Body of pancreas (tissue), 4 donors: ENCODE results near the gene LCLAT1. TPM values are rescaled to one million over a fixed set of nuclear protein-coding genes. Genes with fewer than 3 reads are reported as not detected.
A peak's percentile ranks its signal among the peaks of the same experiment; 100 is the strongest.

Source experiments
- ATAC-seq: fragments of 150-250 bp; one replicate; pipeline ENCODE4 v1.9.1; 2016
- DNase-seq, 4 donors: peaks; one replicate each; pipeline ENCODE4 v3.0.0-alpha.2; 2019
- H3K27ac ChIP-seq, 4 donors: fragments of 200-600 bp; sonication (generic); 1 replicate in 3 of 4; 2 replicates in 1 of 4; pipeline versions ENCODE4 v1.5.1 to v1.6.1; 2016 to 2019; ENCODE audit warnings: mild to moderate bottlenecking in 1 of 4, mixed read lengths in 1 of 4, moderate library complexity in 1 of 4
- H3K27me3 ChIP-seq, 2 donors: fragments of 200-600 bp; sonication (generic); one replicate each; pipeline ENCODE4 v1.6.0; 2016; ENCODE audit warnings: mild to moderate bottlenecking in 1 of 2
- H3K36me3 ChIP-seq, 2 donors: fragments of 200-600 bp; sonication (generic); replicated peaks in 1 of 2; 2 replicates each; pipeline ENCODE4 v1.5.1; 2016; ENCODE audit warnings: low read depth in 2 of 2; ENCODE audit not compliant: insufficient read depth in 1 of 2
- H3K4me1 ChIP-seq: fragments of 200-600 bp; sonication (generic); one replicate; pipeline ENCODE4 v1.6.0; 2016
- H3K4me3 ChIP-seq, 2 donors: fragments of 200-600 bp; sonication (generic); 1 replicate in 1 of 2; 2 replicates in 1 of 2; pipeline ENCODE4 v1.5.1; 2016 to 2019
- H3K9me3 ChIP-seq, 3 donors: fragments of 200-600 bp; sonication (generic); 1 replicate in 2 of 3; 2 replicates in 1 of 3; pipeline ENCODE4 v1.5.1; 2016
- POLR2A ChIP-seq, 3 donors: fragments of 450-650 bp; IDR thresholded peaks; one replicate each; pipeline ENCODE4 v1.6.1; 2016; ENCODE audit warnings: antibody characterized with exemption in 3 of 3, mild to moderate bottlenecking in 2 of 3
- whole genome bisulfite sequencing, 2 donors: methylation state at CpG; one replicate each; pipeline ENCODE4 v1.1.5; 2017; 5-methylcytosine and 5-hydroxymethylcytosine counted together
- intact Hi-C: fragments of 100-400 bp; cut with DNase I; formaldehyde crosslinking; loops from one replicate; pipeline ENCODE4 v1.15.1; 2023
- total RNA-seq, 2 donors: library from RNA; depleted of rRNA; stranded (reverse); fragments of >200 nt; gene quantifications; one replicate each; pipeline ENCODE4 v1.1.0, GENCODE V29; 2016
- TF ChIP-seq, protein P1 (sequence below), 7 experiments: fragments of 450-650 bp in 4 of 7; fragments of 200-600 bp in 3 of 7; sonication (generic) in 3 of 7; IDR thresholded peaks; one replicate each; pipeline ENCODE4 v1.5.1; 2016 to 2019; ENCODE audit warnings: antibody characterized with exemption in 7 of 7

LCLAT1 gene
- total RNA-seq, 2 donors from 2014 or later, result 13.7 to 19.4 TPM

DNA sequence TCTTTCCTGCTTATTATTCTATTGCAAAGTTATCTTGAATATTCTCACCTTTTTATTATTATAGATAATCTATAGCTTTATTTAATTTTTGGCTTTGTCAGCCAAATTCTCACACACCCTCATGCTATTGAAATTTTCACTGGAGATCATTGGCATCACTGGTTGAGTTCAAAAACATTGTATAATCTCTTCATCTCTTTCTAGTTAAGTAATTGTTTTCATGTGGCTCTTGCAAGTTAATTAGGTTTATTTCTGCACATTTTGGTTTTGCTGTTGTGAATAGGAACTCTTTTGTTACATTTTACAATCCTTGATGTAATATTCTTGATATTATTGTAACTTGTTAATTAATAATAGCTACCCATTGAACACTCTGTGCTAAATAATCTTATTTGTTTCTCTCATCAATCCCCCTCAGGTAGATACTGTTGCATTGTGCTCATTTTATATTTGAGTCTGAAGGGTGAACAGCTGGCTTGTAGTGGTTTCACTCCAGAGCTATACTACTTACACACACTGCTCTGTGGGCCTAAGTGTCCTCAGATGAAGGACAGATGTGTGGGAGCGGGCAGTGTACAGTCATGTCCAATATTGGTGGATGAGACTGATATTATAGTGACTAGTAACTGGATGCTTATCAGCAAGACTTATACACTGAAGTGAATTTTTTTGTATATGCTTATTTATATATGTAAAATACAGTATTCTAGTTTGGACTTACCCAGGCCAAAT is 112.7 kb downstream of the LCLAT1 start:
- DNase-seq (no peak), ATAC-seq (no peak)
- no peak overlapping the region for H3K27ac ChIP-seq
- H3K9me3 ChIP-seq, result no peaks in the 10 kb centered on the region
- no peaks in the 10 kb centered on the region for H3K27me3 ChIP-seq
- H3K4me1 ChIP-seq, result no peaks in the 10 kb centered on the region
- intact Hi-C loops, result no loop called here
- 100% methylated on average over 1 of the region's 1 CpG for WGBS, 2 donors
- TF ChIP-seq POLR2A (IDR thresholded peaks at IDR 0.05), result no peak
- TF ChIP-seq, protein P1, sequence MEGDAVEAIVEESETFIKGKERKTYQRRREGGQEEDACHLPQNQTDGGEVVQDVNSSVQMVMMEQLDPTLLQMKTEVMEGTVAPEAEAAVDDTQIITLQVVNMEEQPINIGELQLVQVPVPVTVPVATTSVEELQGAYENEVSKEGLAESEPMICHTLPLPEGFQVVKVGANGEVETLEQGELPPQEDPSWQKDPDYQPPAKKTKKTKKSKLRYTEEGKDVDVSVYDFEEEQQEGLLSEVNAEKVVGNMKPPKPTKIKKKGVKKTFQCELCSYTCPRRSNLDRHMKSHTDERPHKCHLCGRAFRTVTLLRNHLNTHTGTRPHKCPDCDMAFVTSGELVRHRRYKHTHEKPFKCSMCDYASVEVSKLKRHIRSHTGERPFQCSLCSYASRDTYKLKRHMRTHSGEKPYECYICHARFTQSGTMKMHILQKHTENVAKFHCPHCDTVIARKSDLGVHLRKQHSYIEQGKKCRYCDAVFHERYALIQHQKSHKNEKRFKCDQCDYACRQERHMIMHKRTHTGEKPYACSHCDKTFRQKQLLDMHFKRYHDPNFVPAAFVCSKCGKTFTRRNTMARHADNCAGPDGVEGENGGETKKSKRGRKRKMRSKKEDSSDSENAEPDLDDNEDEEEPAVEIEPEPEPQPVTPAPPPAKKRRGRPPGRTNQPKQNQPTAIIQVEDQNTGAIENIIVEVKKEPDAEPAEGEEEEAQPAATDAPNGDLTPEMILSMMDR (IDR thresholded peaks at IDR 0.05), result no peak
- no peaks in the 10 kb centered on the region for H3K36me3 ChIP-seq
- no peak overlapping the region for H3K4me3 ChIP-seq

GRCh38 chr2:30561349-30561748 is 114.3 kb downstream of the LCLAT1 start:
- TF ChIP-seq, protein P1 (IDR thresholded peaks at IDR 0.05), result no peak
- no peak for TF ChIP-seq POLR2A (IDR thresholded peaks at IDR 0.05)
- ATAC-seq (no peak), DNase-seq (no peak)
- H3K9me3 ChIP-seq, result no peaks in the 10 kb centered on the region
- H3K27ac ChIP-seq, result no peak overlapping the region
- no peaks in the 10 kb centered on the region for H3K4me1 ChIP-seq
- no peaks in the 10 kb centered on the region for H3K36me3 ChIP-seq
- intact Hi-C loops, result no loop called here
- no peaks in the 10 kb centered on the region for H3K27me3 ChIP-seq
- H3K4me3 ChIP-seq, result no peak overlapping the region
- 89% methylated on average over 1 of the region's 1 CpG for WGBS, 2 donors

DNA sequence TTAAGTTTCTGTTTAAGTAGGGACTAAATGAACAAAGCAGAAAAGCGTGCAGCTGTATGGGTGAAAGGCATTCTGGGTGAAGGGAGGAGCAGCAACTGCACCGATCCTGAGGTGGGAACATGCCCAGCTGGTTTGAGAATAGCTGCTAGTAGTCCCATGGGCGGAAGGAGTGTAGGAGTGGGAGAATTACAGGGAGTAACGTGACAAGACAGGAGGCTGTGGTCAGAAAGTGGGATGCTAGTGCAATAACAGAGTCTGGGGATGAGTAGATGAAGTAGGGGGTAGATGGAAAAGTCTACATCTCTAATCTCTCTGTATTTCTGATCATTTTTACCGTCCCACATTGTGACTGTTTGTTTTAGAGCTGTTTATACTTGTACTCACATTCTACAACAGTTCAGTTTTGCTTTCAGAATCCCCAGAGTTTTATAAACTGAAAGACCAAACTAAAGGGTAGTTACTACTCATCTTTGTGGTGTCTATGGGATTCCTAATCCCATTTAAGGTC is 118.9 kb downstream of the LCLAT1 start:
- Histone ChIP-seq H3K36me3 (no peaks in the 10 kb centered on the region), H3K4me1 (no peaks in the 10 kb centered on the region), H3K27me3 (no peaks in the 10 kb centered on the region), H3K9me3 (no peaks in the 10 kb centered on the region), H3K27ac (peak overlapping the region; percentile 43 to 82 (median 59)), H3K4me3 (no peak overlapping the region)
- WGBS, 2 donors, result 31 to 34% methylated on average over 5 of the region's 5 CpGs
- intact Hi-C loops, result no loop called here
- DNase-seq, result peak; percentile 75 to 89 (median 82)
- peak; percentile 97 for ATAC-seq
- peak; percentile 12 to 56 (median 49) for TF ChIP-seq POLR2A (IDR thresholded peaks at IDR 0.05)
- TF ChIP-seq, protein P1 (IDR thresholded peaks at IDR 0.05), result no peak

GRCh38 chr2:30566631-30567030 is 119.6 kb downstream of the LCLAT1 start:
- no peak for DNase-seq
- no peak for ATAC-seq
- WGBS, 2 donors, result 88 to 93% methylated on average over 4 of the region's 4 CpGs
- TF ChIP-seq, protein P1 (IDR thresholded peaks at IDR 0.05), result no peak
- no peak for TF ChIP-seq POLR2A (IDR thresholded peaks at IDR 0.05)
- Histone ChIP-seq H3K4me1 (no peaks in the 10 kb centered on the region), H3K9me3 (no peaks in the 10 kb centered on the region), H3K36me3 (no peaks in the 10 kb centered on the region), H3K27ac (peak overlapping the region in 3 of 4 donors; percentile 43 to 82 (median 57)), H3K4me3 (no peak overlapping the region), H3K27me3 (no peaks in the 10 kb centered on the region)
- intact Hi-C loops, result no loop called here

- Histone ChIP-seq H3K27me3 (no peaks in the 10 kb centered on the region), H3K4me1 (no peaks in the 10 kb centered on the region)
- intact Hi-C loops, result no loop called here
Measured at GRCh38 chr2:30567317-30567716, 120.3 kb downstream of the LCLAT1 start.

More at GRCh38 chr2:30567317-30567716, 120.3 kb downstream of the LCLAT1 start:
- Histone ChIP-seq H3K4me3 (no peak overlapping the region), H3K9me3 (no peaks in the 10 kb centered on the region), H3K27ac (no peak overlapping the region), H3K36me3 (no peaks in the 10 kb centered on the region)
- no peak for DNase-seq
- TF ChIP-seq, protein P1 (IDR thresholded peaks at IDR 0.05), result no peak
- TF ChIP-seq POLR2A (IDR thresholded peaks at IDR 0.05), result no peak
- 95 to 97% methylated on average over 4 of the region's 4 CpGs for WGBS, 2 donors
- no peak for ATAC-seq
